ENCODE data around the gene MICU2. TPM values are rescaled to one million over a fixed set of nuclear protein-coding genes. Genes with fewer than 3 reads are reported as not detected.

The MICU2 gene
- total and polyA plus RNA-seq, 2 donors (not counting 3 experiments of a cell fraction or from before 2014, with no cell fraction given) = 24.0 to 36.7 TPM

GRCh38 chr13:21465710-21466160 is 138.2 kb downstream of the MICU2 start:
- Histone ChIP-seq H3K79me2 (ENCODE audit: control insufficient read depth, insufficient read depth, low read length) (no peaks in the 10 kb centered on the region), H3K4me2 (ENCODE audit: insufficient read depth, low read length) (no peak overlapping the region), H3K4me3 (replicated peaks in 1 of 3; ENCODE audit: insufficient read depth in 1 of 3, low read depth in 1 of 3, low read length in 3 of 3) (no peak overlapping the region), H3K27ac (ENCODE audit: insufficient read depth, low read depth, low read length) (no peak overlapping the region), H3K27me3 (ENCODE audit: control insufficient read depth in 2 of 2, insufficient read depth in 2 of 2, low read length in 2 of 2) (peaks cover 2 to 4% of the 10 kb centered on the region in 2 experiments), H3K9me3 (replicated peaks; ENCODE audit: control insufficient read depth, insufficient read depth, low read length) (no peaks in the 10 kb centered on the region), H3K4me1 (ENCODE audit: control insufficient read depth, extremely low read depth, insufficient read depth, low read length) (no peaks in the 10 kb centered on the region), H2AFZ (ENCODE audit: low read depth, low read length) (no peak overlapping the region), H3K9me1 (replicated peaks; ENCODE audit: control insufficient read depth, extremely low read depth, insufficient read depth, low read length) (no peaks in the 10 kb centered on the region), H3K9ac (replicated peaks; ENCODE audit: extremely low read depth, insufficient read depth, low read length) (no peak overlapping the region), H3K36me3 (ENCODE audit: control insufficient read depth in 2 of 2, extremely low read depth in 1 of 2, insufficient read depth in 2 of 2, low read length in 2 of 2) (no peaks in the 10 kb centered on the region), H4K20me1 (replicated peaks; ENCODE audit: control insufficient read depth, extremely low read depth, insufficient read depth, low read length) (no peaks in the 10 kb centered on the region)
- dilution Hi-C loops (cut with MboI; ENCODE audit: extremely low pct_ligation_motif_present, low sequenced_read_pairs) = no loop called here
- no peak for TF ChIP-seq GATA2 (IDR thresholded peaks at IDR 0.05; ENCODE audit: insufficient read depth, insufficient read length, low read depth, low read length)
- TF ChIP-seq CTCF (IDR thresholded peaks at IDR 0.05; ENCODE audit: extremely low read depth in 1 of 2, insufficient read depth in 1 of 2, low read depth in 1 of 2, low read length in 2 of 2) = no peak
- no peak for TF ChIP-seq MAX (IDR thresholded peaks at IDR 0.05; ENCODE audit: insufficient read depth, insufficient read length)
- no peak for TF ChIP-seq POLR2AphosphoS5 (IDR thresholded peaks at IDR 0.05; ENCODE audit: insufficient read depth, low read depth, low read length)
- DNase-seq (ENCODE audit: low read depth, low spot score) (no peak), FAIRE-seq (no peak)
- intact Hi-C loops (cut with micrococcal nuclease) = no loop called here
- ChIA-PET CTCF (interaction anchor here (1.0 kb wide), 1 partner anchor 15 kb away, joined by 4 read pairs; no protein-coding TSS in a partner anchor), POLR2A (no interaction called here)
- no TSS peak for BruUV-seq (replicated peaks)

DNA sequence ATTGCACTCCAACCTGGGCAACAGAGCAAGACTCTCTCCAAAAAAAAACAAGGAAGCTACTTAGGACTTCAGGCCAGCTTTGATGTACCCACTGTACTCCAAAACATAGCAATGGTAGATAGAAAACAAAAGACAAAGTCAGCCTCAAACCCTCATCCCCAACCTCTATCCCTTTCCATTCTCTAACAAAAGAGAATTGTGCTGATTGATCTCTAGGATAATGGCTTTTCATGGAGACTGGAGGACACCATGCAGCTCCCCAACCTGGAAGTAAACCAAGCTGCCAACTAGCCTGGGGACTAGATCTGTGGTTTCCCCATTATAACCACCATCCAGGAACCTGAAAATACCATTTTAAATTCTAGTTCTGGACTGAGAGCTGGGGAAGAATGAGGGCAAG is 140.5 kb downstream of the MICU2 start:
- Histone ChIP-seq H3K9me1 (replicated peaks; ENCODE audit: control insufficient read depth, extremely low read depth, insufficient read depth, low read length) (no peaks in the 10 kb centered on the region), H3K27me3 (ENCODE audit: control insufficient read depth in 2 of 2, insufficient read depth in 2 of 2, low read length in 2 of 2) (peaks cover 2 to 4% of the 10 kb centered on the region in 2 experiments), H4K20me1 (replicated peaks; ENCODE audit: control insufficient read depth, extremely low read depth, insufficient read depth, low read length) (no peaks in the 10 kb centered on the region), H3K4me1 (ENCODE audit: control insufficient read depth, extremely low read depth, insufficient read depth, low read length) (no peaks in the 10 kb centered on the region), H3K9ac (replicated peaks; ENCODE audit: extremely low read depth, insufficient read depth, low read length) (no peak overlapping the region), H3K9me3 (replicated peaks; ENCODE audit: control insufficient read depth, insufficient read depth, low read length) (no peaks in the 10 kb centered on the region), H3K79me2 (ENCODE audit: control insufficient read depth, insufficient read depth, low read length) (peaks cover 3% of the 10 kb centered on the region), H3K36me3 (ENCODE audit: control insufficient read depth in 2 of 2, extremely low read depth in 1 of 2, insufficient read depth in 2 of 2, low read length in 2 of 2) (no peaks in the 10 kb centered on the region), H3K4me2 (ENCODE audit: insufficient read depth, low read length) (no peak overlapping the region), H3K4me3 (replicated peaks in 1 of 3; ENCODE audit: insufficient read depth in 1 of 3, low read depth in 1 of 3, low read length in 3 of 3) (no peak overlapping the region), H2AFZ (ENCODE audit: low read depth, low read length) (no peak overlapping the region), H3K27ac (ENCODE audit: insufficient read depth, low read depth, low read length) (no peak overlapping the region)
- dilution Hi-C loops (cut with MboI; ENCODE audit: extremely low pct_ligation_motif_present, low sequenced_read_pairs) = no loop called here
- intact Hi-C loops (cut with micrococcal nuclease) = no loop called here
- CTCF ChIA-PET = interaction anchor here (0.6 to 0.9 kb wide), 2 partner anchors 166 to 520 kb away, joined by 5 read pairs; no protein-coding TSS in a partner anchor
- DNase-seq (ENCODE audit: low read depth, low spot score) (no peak), FAIRE-seq (no peak)
- no TSS peak for BruUV-seq (replicated peaks)
- POLR2A ChIA-PET = no interaction called here
- TF ChIP-seq POLR2AphosphoS5 (IDR thresholded peaks at IDR 0.05; ENCODE audit: insufficient read depth, low read depth, low read length) (no peak), MYC (IDR thresholded peaks at IDR 0.05; ENCODE audit: low read depth, low read length) (no peak), GATA2 (IDR thresholded peaks at IDR 0.05; ENCODE audit: insufficient read depth, insufficient read length, low read depth, low read length) (no peak), EZH2 (IDR thresholded peaks at IDR 0.05; ENCODE audit: borderline replicate concordance, low read depth, low read length, severe bottlenecking) (no peak), POLR2A (IDR thresholded peaks at IDR 0.05; ENCODE audit: low read depth, low read length) (no peak), CTCF (IDR thresholded peaks at IDR 0.05; ENCODE audit: extremely low read depth in 1 of 2, insufficient read depth in 1 of 2, low read depth in 1 of 2, low read length in 2 of 2) (no peak), JUN (IDR thresholded peaks at IDR 0.05; ENCODE audit: borderline replicate concordance, insufficient read depth, insufficient read length, low read depth) (no peak)

Measured in endothelial cell of umbilical vein (primary cell).